Stomach (tissue), 9 donors: ENCODE data around the gene METTL4. TPM values are rescaled to one million over a fixed set of nuclear protein-coding genes. Genes with fewer than 3 reads are reported as not detected.

Experiments used
- DNase-seq, 2 donors: peaks; one replicate each; pipeline versions ENCODE4 v3.0.0 to v3.0.0-alpha.2; 2013 to 2019
- H3K27ac ChIP-seq, 5 donors: fragments of 200-600 bp in 4 of 5; sonication (generic) in 4 of 5; one replicate each; pipeline ENCODE4 v1.5.1; 2013 to 2019; ENCODE audit warnings: mild to moderate bottlenecking in 1 of 5, moderate library complexity in 1 of 5
- H3K27me3 ChIP-seq, 3 donors: fragments of 200-600 bp; sonication (generic); one replicate each; pipeline ENCODE4 v1.5.1; 2017 to 2019; ENCODE audit warnings: mixed run types in 1 of 3
- H3K36me3 ChIP-seq, 4 donors: fragments of 200-600 bp; sonication (generic); 1 replicate in 3 of 4; 2 replicates in 1 of 4; pipeline ENCODE4 v1.5.1; 2016 to 2019
- H3K4me1 ChIP-seq, 4 donors: fragments of 200-600 bp; sonication (generic); one replicate each; pipeline ENCODE4 v1.5.1; 2016 to 2019
- H3K4me3 ChIP-seq, 4 donors: fragments of 200-600 bp; sonication (generic) in 3 of 4; one replicate each; pipeline ENCODE4 v1.5.1; 2016 to 2019; ENCODE audit warnings: mild to moderate bottlenecking in 1 of 4
- H3K9me3 ChIP-seq, 4 donors: fragments of 200-600 bp; sonication (generic); one replicate each; pipeline ENCODE4 v1.5.1; 2016 to 2019
- CTCF ChIP-seq, 7 experiments: fragments of 450-650 bp in 4 of 7; fragments of 200-600 bp in 3 of 7; sonication (generic) in 3 of 7; IDR thresholded peaks; one replicate each; pipeline ENCODE4 v1.5.1; 2016 to 2019; ENCODE audit warnings: antibody characterized with exemption in 7 of 7, control low read depth in 2 of 7, mild to moderate bottlenecking in 1 of 7
- EP300 ChIP-seq: sonication (generic); formaldehyde crosslinking; IDR thresholded peaks from one replicate; pipeline ENCODE4 v1.6.1; 2017; ENCODE audit warnings: antibody characterized with exemption
- POLR2A ChIP-seq, 4 donors: fragments of 450-650 bp; IDR thresholded peaks; one replicate each; pipeline ENCODE4 v1.6.1; 2016; ENCODE audit warnings: antibody characterized with exemption in 4 of 4, control low read depth in 2 of 4, mild to moderate bottlenecking in 1 of 4, moderate library complexity in 1 of 4
- POLR2AphosphoS5 ChIP-seq, 3 donors: sonication (generic); formaldehyde crosslinking; IDR thresholded peaks; one replicate each; pipeline ENCODE4 v1.6.1; 2016; ENCODE audit warnings: antibody characterized with exemption in 3 of 3
- WGBS, 5 donors: extraction: QIAGEN DNeasy Blood & Tissue Kit in 3 of 5; methylation state at CpG; one replicate each; pipeline versions ENCODE4 v1.1.5 to v1.1.7; 2013 to 2018; 5-methylcytosine and 5-hydroxymethylcytosine counted together
- intact Hi-C: fragments of 100-400 bp; cut with DNase I; formaldehyde crosslinking; loops from one replicate; pipeline ENCODE4 v1.15.1; 2023; ENCODE audit warnings: low total_unique reads
- polyA plus RNA-seq, 3 donors: library from polyadenylated mRNA; stranded (reverse); fragments of 200-250 nt; gene quantifications; one replicate each; pipeline ENCODE4 v1.2.3, GENCODE V29; 2013
- total RNA-seq, 5 donors: library from RNA; depleted of rRNA; stranded (reverse); fragments of >200 nt; gene quantifications; one replicate each; pipeline versions ENCODE4 v1.1.0 to v1.2.3, GENCODE V29; 2014 to 2016
- donor health status: healthy with polysubstance abuse.
- donor health status: Bipolar disorder and iron deficiency.
- donor health status: healthy.

The METTL4 gene
- total and polyA plus RNA-seq, 8 donors, result 0.89 to 17.1 (median 4.2) TPM

DNA sequence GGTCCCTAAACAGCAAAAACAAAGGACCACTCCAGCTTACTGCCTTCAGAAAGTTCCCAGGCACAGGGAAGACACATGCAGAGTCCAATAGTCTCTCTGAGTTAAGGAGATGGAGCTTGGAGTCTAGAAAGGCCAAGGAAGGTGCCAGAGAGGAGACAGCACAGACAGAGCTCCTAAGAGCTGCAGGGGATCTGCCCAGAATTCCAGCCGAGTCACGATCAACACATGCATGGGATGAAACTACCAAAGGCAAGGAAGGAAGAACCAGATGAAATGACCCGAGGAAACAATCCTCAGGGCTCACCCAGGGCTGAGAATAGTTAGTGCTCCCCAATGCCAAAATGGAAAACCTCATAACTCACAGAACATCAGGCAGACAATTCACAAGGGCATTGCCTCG is 15.4 kb downstream of the METTL4 start:
- 79 to 91% (median 86%) methylated on average over 4 of the region's 4 CpGs for WGBS, 5 donors
- TF ChIP-seq EP300 (no peak), POLR2A (IDR thresholded peaks at IDR 0.05) (no peak), POLR2AphosphoS5 (IDR thresholded peaks at IDR 0.05) (no peak), CTCF (IDR thresholded peaks at IDR 0.05) (no peak)
- H3K27ac ChIP-seq, result no peak overlapping the region

GRCh38 chr18:2554696-2555095 is 16.6 kb downstream of the METTL4 start:
- Histone ChIP-seq H3K9me3 (no peaks in the 10 kb centered on the region), H3K4me3 (no peak overlapping the region), H3K27me3 (no peaks in the 10 kb centered on the region), H3K27ac (no peak overlapping the region), H3K4me1 (no peaks in the 10 kb centered on the region), H3K36me3 (peaks cover 0 to 46% (median 21%) of the 10 kb centered on the region in 4 donors)
- no peak for DNase-seq
- TF ChIP-seq EP300 (no peak), POLR2AphosphoS5 (IDR thresholded peaks at IDR 0.05) (no peak), POLR2A (IDR thresholded peaks at IDR 0.05) (no peak), CTCF (IDR thresholded peaks at IDR 0.05) (no peak)
- WGBS, 5 donors, result 83 to 89% (median 84%) methylated on average over 4 of the region's 4 CpGs
- intact Hi-C loops, result no loop called here

More for the DNA sequence above, 15.4 kb downstream of the METTL4 start:
- DNase-seq, result no peak
- Histone ChIP-seq H3K36me3 (peaks cover 0 to 39% (median 12%) of the 10 kb centered on the region in 4 donors), H3K27me3 (no peaks in the 10 kb centered on the region), H3K4me1 (no peaks in the 10 kb centered on the region), H3K4me3 (no peak overlapping the region), H3K9me3 (no peaks in the 10 kb centered on the region)
- intact Hi-C loops, result no loop called here

DNA sequence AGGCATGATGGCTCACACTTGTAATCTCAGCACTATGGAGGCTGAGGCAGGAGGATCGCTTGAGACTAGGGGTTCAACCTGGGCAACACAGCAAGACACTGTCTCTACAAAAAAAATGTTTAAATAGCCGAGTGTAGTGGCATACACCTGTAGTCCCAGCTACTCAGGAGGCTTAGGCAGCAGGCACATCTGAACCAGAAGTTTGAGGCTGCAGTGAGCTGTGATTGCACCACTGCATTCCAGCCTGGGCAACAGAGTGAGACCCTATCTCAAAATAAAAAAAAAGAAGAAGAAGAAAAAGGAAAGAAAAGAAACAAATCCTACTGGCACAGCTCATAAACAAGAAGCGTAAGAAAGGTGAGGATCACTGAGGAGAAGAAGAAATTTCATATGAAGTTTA is 19.9 kb downstream of the METTL4 start:
- H3K9me3 ChIP-seq, result no peaks in the 10 kb centered on the region
- intact Hi-C loops, result no loop called here
- whole genome bisulfite sequencing, 5 donors, result 77 to 98% (median 89%) methylated on average over 3 of the region's 3 CpGs

DNA sequence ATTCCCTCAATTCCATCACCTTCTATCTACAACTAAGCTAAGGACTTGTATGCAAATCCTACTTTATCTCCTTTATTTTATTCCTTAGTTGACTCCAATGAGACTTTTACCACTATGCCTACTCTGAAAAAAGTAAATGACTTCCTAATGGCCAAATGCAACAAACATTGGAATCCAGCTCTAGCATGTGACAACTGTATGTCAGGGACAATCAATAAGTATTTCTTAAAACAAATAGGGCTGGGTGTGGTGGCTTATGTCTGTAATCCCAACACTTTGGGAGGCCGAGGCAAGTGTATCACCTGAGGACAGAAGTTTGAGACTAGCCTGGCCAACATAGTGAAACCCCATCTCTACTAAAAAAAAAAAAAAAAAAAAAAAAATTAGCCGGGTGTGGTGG is 21.8 kb downstream of the METTL4 start:
- Histone ChIP-seq H3K9me3 (no peaks in the 10 kb centered on the region), H3K36me3 (peaks cover 0 to 57% (median 42%) of the 10 kb centered on the region in 4 donors), H3K4me3 (no peak overlapping the region), H3K27ac (no peak overlapping the region), H3K27me3 (no peaks in the 10 kb centered on the region), H3K4me1 (peaks cover 0 to 7% (median 0%) of the 10 kb centered on the region in 4 donors)
- 86 to 96% (median 94%) methylated on average over 2 of the region's 2 CpGs for WGBS, 5 donors
- TF ChIP-seq POLR2AphosphoS5 (IDR thresholded peaks at IDR 0.05) (no peak), EP300 (no peak)
- no peak for DNase-seq
- intact Hi-C loops, result loop anchor here (10.0 kb wide), 1 partner anchor 965 kb away; no protein-coding TSS in a partner anchor

More for the DNA sequence above, 19.9 kb downstream of the METTL4 start:
- no peak for DNase-seq
- TF ChIP-seq CTCF (IDR thresholded peaks at IDR 0.05), result no peak
- no peak for TF ChIP-seq EP300
- TF ChIP-seq POLR2AphosphoS5 (IDR thresholded peaks at IDR 0.05), result no peak
- TF ChIP-seq POLR2A (IDR thresholded peaks at IDR 0.05), result no peak
- H3K36me3 ChIP-seq, result peaks cover 0 to 64% (median 40%) of the 10 kb centered on the region in 4 donors
- no peak overlapping the region for H3K4me3 ChIP-seq
- H3K27ac ChIP-seq, result no peak overlapping the region
- H3K4me1 ChIP-seq, result peaks cover 0 to 7% (median 0%) of the 10 kb centered on the region in 4 donors
- no peaks in the 10 kb centered on the region for H3K27me3 ChIP-seq

DNA sequence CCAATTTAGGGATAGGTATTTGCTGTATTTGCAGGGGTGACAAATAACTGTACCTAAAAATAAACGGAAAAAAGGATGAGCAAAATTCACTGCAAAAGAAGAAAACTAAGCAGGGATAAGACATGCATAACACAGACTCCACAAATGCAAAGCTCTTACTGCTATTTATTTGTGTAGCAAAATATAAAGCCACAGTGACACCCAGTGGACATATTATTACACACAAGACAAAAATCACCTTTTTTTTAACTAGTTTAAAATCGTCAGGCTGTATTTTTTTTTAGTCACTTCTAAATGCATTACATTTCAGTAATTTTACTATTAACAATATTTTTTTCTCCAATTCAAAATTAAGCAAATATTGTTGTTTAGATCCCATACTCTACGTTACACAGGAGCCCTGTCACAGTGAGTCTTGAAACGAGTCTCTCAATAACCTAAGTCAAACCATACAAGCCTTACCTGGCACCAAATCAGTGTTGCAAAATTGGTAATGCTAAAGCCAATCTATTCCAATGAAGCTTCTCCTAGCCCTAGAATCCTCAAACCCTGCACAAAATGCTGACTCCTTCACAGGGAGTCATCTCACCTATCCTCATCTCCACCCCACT is 23.7 kb downstream of the METTL4 start:
- Histone ChIP-seq H3K4me1 (peaks cover 0 to 7% (median 0%) of the 10 kb centered on the region in 4 donors), H3K27me3 (no peaks in the 10 kb centered on the region), H3K9me3 (no peaks in the 10 kb centered on the region), H3K27ac (no peak overlapping the region), H3K4me3 (no peak overlapping the region), H3K36me3 (peaks cover 0 to 62% (median 39%) of the 10 kb centered on the region in 4 donors)
- peak in 1 of 2 donors; percentile 81 for DNase-seq
- intact Hi-C loops, result loop anchor here (10.0 kb wide), 1 partner anchor 963 kb away; no protein-coding TSS in a partner anchor
- 46 to 60% (median 51%) methylated on average over 4 of the region's 4 CpGs for WGBS, 5 donors
- TF ChIP-seq POLR2A (IDR thresholded peaks at IDR 0.05) (no peak), POLR2AphosphoS5 (IDR thresholded peaks at IDR 0.05) (no peak), CTCF (IDR thresholded peaks at IDR 0.05) (peak in 4 of 7 experiments; percentile 38 to 66 (median 40))
